ENCODE measurements around the gene CNTNAP2. TPM values are rescaled to one million over a fixed set of nuclear protein-coding genes. Genes with fewer than 3 reads are reported as not detected.

CNTNAP2 gene
- total and polyA plus RNA-seq, 2 donors: 5.1 to 10.3 TPM

DNA sequence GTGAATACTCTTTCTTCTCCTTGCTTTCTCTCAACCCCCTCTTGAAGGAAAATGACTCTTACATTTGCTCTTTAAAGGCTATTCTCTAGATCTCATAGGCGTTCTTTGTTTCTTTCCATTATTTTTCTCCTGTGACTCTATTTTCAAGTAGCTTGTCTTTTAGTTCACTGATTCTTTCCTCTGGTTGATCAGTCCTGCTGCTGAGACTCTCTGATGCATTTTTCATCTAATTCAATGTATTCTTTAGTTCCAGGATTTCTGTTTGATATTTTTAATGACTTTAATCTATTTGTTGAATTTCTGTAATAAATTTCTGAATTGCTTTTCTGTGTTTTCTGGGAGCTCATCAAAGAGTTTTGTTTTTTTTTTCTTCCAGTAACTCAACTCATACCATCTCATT is 397.7 kb downstream of the CNTNAP2 start:
- no peak overlapping the region for H3K27ac ChIP-seq (ENCODE audit: low read depth in 1 of 2, low read length in 1 of 2)
- peaks cover 1 to 11% of the 10 kb centered on the region in 2 donors for H3K9me3 ChIP-seq (ENCODE audit: control insufficient read depth in 2 of 2, insufficient read depth in 1 of 2, low read length in 1 of 2)
- H3K36me3 ChIP-seq (ENCODE audit: control insufficient read depth in 2 of 2, insufficient read depth in 2 of 2, low read length in 1 of 2): no peaks in the 10 kb centered on the region
- no peaks in the 10 kb centered on the region for H3K4me1 ChIP-seq (ENCODE audit: control insufficient read depth in 2 of 2, insufficient read depth in 2 of 2, low read length in 2 of 2)
- DNase-seq (ENCODE audit: low read depth in 6 of 9, low spot score in 9 of 9): no peak
- no peaks in the 10 kb centered on the region for H3K27me3 ChIP-seq (ENCODE audit: control insufficient read depth in 2 of 2, insufficient read depth in 1 of 2, low read length in 1 of 2)
- 99% methylated on average over 1 of the region's 1 CpG for WGBS
- no peak overlapping the region for H3K4me3 ChIP-seq (ENCODE audit: low read length in 2 of 2)

DNA sequence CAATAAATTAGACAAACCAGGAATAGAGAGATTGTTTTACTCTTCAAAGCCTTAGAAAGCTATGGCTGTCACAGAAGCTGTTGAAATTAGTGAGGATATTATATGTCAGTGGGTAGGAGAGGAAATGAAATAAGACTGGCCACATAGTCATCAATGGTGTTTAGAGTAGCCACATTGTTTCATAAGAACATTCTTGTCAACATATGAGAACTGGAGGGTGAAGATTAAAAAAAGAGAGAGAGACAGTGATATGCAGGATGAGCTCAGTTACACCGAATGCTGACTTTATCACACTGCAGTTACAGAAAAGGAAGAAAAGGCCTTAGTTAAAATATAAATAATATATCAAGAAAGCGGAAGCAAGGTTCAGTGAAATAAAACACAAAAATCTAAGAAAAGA is 412.0 kb downstream of the CNTNAP2 start:
- Histone ChIP-seq H3K4me3 (ENCODE audit: low read length in 2 of 2) (no peak overlapping the region), H3K9me3 (ENCODE audit: control insufficient read depth in 2 of 2, insufficient read depth in 1 of 2, low read length in 1 of 2) (no peaks in the 10 kb centered on the region), H3K27ac (ENCODE audit: low read depth in 1 of 2, low read length in 1 of 2) (no peak overlapping the region), H3K4me1 (ENCODE audit: control insufficient read depth in 2 of 2, insufficient read depth in 2 of 2, low read length in 2 of 2) (no peaks in the 10 kb centered on the region), H3K27me3 (ENCODE audit: control insufficient read depth in 2 of 2, insufficient read depth in 1 of 2, low read length in 1 of 2) (no peaks in the 10 kb centered on the region), H3K36me3 (ENCODE audit: control insufficient read depth in 2 of 2, insufficient read depth in 2 of 2, low read length in 1 of 2) (no peaks in the 10 kb centered on the region)
- 69% methylated on average over 2 of the region's 2 CpGs for WGBS
- DNase-seq (ENCODE audit: low read depth in 6 of 9, low spot score in 9 of 9): no peak

DNA sequence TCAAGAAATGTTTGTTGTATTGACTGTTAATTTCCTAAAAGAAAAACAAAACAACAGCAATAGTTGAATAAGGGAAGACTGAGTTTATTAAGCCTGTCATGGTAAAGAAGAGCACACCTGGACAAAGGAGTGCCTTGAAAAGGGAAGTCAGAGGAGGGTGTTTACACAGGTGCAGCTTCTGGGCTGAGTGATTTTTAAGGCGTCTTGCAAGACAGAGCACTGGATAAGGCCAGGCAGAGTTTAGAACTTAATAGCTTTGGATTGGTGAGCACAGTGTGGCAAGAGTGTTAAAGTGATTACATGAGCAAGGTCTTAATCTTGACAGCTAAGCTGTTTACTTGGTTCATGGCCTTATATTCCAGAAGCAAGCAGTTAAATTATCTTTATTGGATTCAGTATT is 423.2 kb downstream of the CNTNAP2 start:
- Histone ChIP-seq H3K27ac (ENCODE audit: low read depth in 1 of 2, low read length in 1 of 2) (no peak overlapping the region), H3K36me3 (ENCODE audit: control insufficient read depth in 2 of 2, insufficient read depth in 2 of 2, low read length in 1 of 2) (no peaks in the 10 kb centered on the region), H3K9me3 (ENCODE audit: control insufficient read depth in 2 of 2, insufficient read depth in 1 of 2, low read length in 1 of 2) (no peaks in the 10 kb centered on the region), H3K4me1 (ENCODE audit: control insufficient read depth in 2 of 2, insufficient read depth in 2 of 2, low read length in 2 of 2) (no peaks in the 10 kb centered on the region), H3K27me3 (ENCODE audit: control insufficient read depth in 2 of 2, insufficient read depth in 1 of 2, low read length in 1 of 2) (no peaks in the 10 kb centered on the region), H3K4me3 (ENCODE audit: low read length in 2 of 2) (no peak overlapping the region)
- WGBS: 59% methylated on average over 1 of the region's 1 CpG
- peak in 1 of 9 donors; percentile 5 for DNase-seq (ENCODE audit: low read depth in 6 of 9, low spot score in 9 of 9)

GRCh38 chr7:146542101-146542500 is 425.5 kb downstream of the CNTNAP2 start:
- Histone ChIP-seq H3K27me3 (ENCODE audit: control insufficient read depth in 2 of 2, insufficient read depth in 1 of 2, low read length in 1 of 2) (no peaks in the 10 kb centered on the region), H3K9me3 (ENCODE audit: control insufficient read depth in 2 of 2, insufficient read depth in 1 of 2, low read length in 1 of 2) (no peaks in the 10 kb centered on the region), H3K27ac (ENCODE audit: low read depth in 1 of 2, low read length in 1 of 2) (no peak overlapping the region), H3K4me3 (ENCODE audit: low read length in 2 of 2) (no peak overlapping the region), H3K36me3 (ENCODE audit: control insufficient read depth in 2 of 2, insufficient read depth in 2 of 2, low read length in 1 of 2) (no peaks in the 10 kb centered on the region), H3K4me1 (ENCODE audit: control insufficient read depth in 2 of 2, insufficient read depth in 2 of 2, low read length in 2 of 2) (no peaks in the 10 kb centered on the region)
- WGBS: 18% methylated on average over 2 of the region's 2 CpGs
- no peak for DNase-seq (ENCODE audit: low read depth in 6 of 9, low spot score in 9 of 9)

GRCh38 chr7:146544748-146545147 is 428.1 kb downstream of the CNTNAP2 start:
- H3K9me3 ChIP-seq (ENCODE audit: control insufficient read depth in 2 of 2, insufficient read depth in 1 of 2, low read length in 1 of 2): no peaks in the 10 kb centered on the region
- no peak overlapping the region for H3K27ac ChIP-seq (ENCODE audit: low read depth in 1 of 2, low read length in 1 of 2)
- H3K4me3 ChIP-seq (ENCODE audit: low read length in 2 of 2): no peak overlapping the region
- WGBS: 49% methylated on average over 2 of the region's 2 CpGs
- H3K36me3 ChIP-seq (ENCODE audit: control insufficient read depth in 2 of 2, insufficient read depth in 2 of 2, low read length in 1 of 2): no peaks in the 10 kb centered on the region
- no peaks in the 10 kb centered on the region for H3K27me3 ChIP-seq (ENCODE audit: control insufficient read depth in 2 of 2, insufficient read depth in 1 of 2, low read length in 1 of 2)
- H3K4me1 ChIP-seq (ENCODE audit: control insufficient read depth in 2 of 2, insufficient read depth in 2 of 2, low read length in 2 of 2): no peaks in the 10 kb centered on the region
- DNase-seq (ENCODE audit: low read depth in 6 of 9, low spot score in 9 of 9): no peak

DNA sequence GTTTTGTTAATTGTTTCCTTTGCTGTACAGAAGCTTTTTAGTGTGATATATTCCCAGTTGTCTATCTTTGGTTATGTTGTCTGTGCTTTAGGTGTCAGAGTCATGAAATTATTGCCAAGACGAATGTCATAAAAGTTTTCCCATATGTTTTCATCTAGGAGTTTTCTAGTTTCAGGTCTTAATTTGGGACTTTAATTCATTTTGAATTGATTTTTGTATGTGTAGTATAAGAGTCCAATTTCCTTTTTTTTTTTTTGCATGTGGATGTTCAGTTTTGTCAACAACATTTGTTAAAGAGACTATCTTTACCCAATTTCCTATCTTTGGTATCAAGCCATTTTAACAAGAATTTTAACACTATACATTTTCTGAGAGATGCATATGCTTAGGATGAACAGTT is 432.2 kb downstream of the CNTNAP2 start:
- H3K4me3 ChIP-seq (ENCODE audit: low read length in 2 of 2): no peak overlapping the region
- no peaks in the 10 kb centered on the region for H3K9me3 ChIP-seq (ENCODE audit: control insufficient read depth in 2 of 2, insufficient read depth in 1 of 2, low read length in 1 of 2)
- no peak overlapping the region for H3K27ac ChIP-seq (ENCODE audit: low read depth in 1 of 2, low read length in 1 of 2)
- H3K27me3 ChIP-seq (ENCODE audit: control insufficient read depth in 2 of 2, insufficient read depth in 1 of 2, low read length in 1 of 2): no peaks in the 10 kb centered on the region
- no peak for DNase-seq (ENCODE audit: low read depth in 6 of 9, low spot score in 9 of 9)
- no peaks in the 10 kb centered on the region for H3K4me1 ChIP-seq (ENCODE audit: control insufficient read depth in 2 of 2, insufficient read depth in 2 of 2, low read length in 2 of 2)
- WGBS: 93% methylated on average over 1 of the region's 1 CpG
- H3K36me3 ChIP-seq (ENCODE audit: control insufficient read depth in 2 of 2, insufficient read depth in 2 of 2, low read length in 1 of 2): no peaks in the 10 kb centered on the region

GRCh38 chr7:146554556-146554955 is 438.0 kb downstream of the CNTNAP2 start:
- no peaks in the 10 kb centered on the region for H3K4me1 ChIP-seq (ENCODE audit: control insufficient read depth in 2 of 2, insufficient read depth in 2 of 2, low read length in 2 of 2)
- DNase-seq (ENCODE audit: low read depth in 6 of 9, low spot score in 9 of 9): no peak
- 93% methylated on average over 6 of the region's 6 CpGs for WGBS

GRCh38 chr7:146557971-146558469 is 441.4 kb downstream of the CNTNAP2 start:
- H3K4me3 ChIP-seq (ENCODE audit: low read length in 2 of 2): no peak overlapping the region
- 89% methylated on average over 4 of the region's 4 CpGs for WGBS
- H3K27me3 ChIP-seq (ENCODE audit: control insufficient read depth in 2 of 2, insufficient read depth in 1 of 2, low read length in 1 of 2): no peaks in the 10 kb centered on the region
- no peaks in the 10 kb centered on the region for H3K36me3 ChIP-seq (ENCODE audit: control insufficient read depth in 2 of 2, insufficient read depth in 2 of 2, low read length in 1 of 2)
- H3K4me1 ChIP-seq (ENCODE audit: control insufficient read depth in 2 of 2, insufficient read depth in 2 of 2, low read length in 2 of 2): no peaks in the 10 kb centered on the region
- DNase-seq (ENCODE audit: low read depth in 6 of 9, low spot score in 9 of 9): no peak
- no peak overlapping the region for H3K27ac ChIP-seq (ENCODE audit: low read depth in 1 of 2, low read length in 1 of 2)
- no peaks in the 10 kb centered on the region for H3K9me3 ChIP-seq (ENCODE audit: control insufficient read depth in 2 of 2, insufficient read depth in 1 of 2, low read length in 1 of 2)

More at GRCh38 chr7:146554556-146554955, 438.0 kb downstream of the CNTNAP2 start:
- H3K36me3 ChIP-seq (ENCODE audit: control insufficient read depth in 2 of 2, insufficient read depth in 2 of 2, low read length in 1 of 2): no peaks in the 10 kb centered on the region
- no peaks in the 10 kb centered on the region for H3K9me3 ChIP-seq (ENCODE audit: control insufficient read depth in 2 of 2, insufficient read depth in 1 of 2, low read length in 1 of 2)
- H3K27me3 ChIP-seq (ENCODE audit: control insufficient read depth in 2 of 2, insufficient read depth in 1 of 2, low read length in 1 of 2): no peaks in the 10 kb centered on the region
- no peak overlapping the region for H3K4me3 ChIP-seq (ENCODE audit: low read length in 2 of 2)
- H3K27ac ChIP-seq (ENCODE audit: low read depth in 1 of 2, low read length in 1 of 2): no peak overlapping the region

- H3K27ac ChIP-seq (ENCODE audit: low read depth in 1 of 2, low read length in 1 of 2): no peak overlapping the region
- DNase-seq (ENCODE audit: low read depth in 6 of 9, low spot score in 9 of 9): no peak
- no peaks in the 10 kb centered on the region for H3K9me3 ChIP-seq (ENCODE audit: control insufficient read depth in 2 of 2, insufficient read depth in 1 of 2, low read length in 1 of 2)
- no peak overlapping the region for H3K4me3 ChIP-seq (ENCODE audit: low read length in 2 of 2)
- no peaks in the 10 kb centered on the region for H3K4me1 ChIP-seq (ENCODE audit: control insufficient read depth in 2 of 2, insufficient read depth in 2 of 2, low read length in 2 of 2)
- H3K36me3 ChIP-seq (ENCODE audit: control insufficient read depth in 2 of 2, insufficient read depth in 2 of 2, low read length in 1 of 2): no peaks in the 10 kb centered on the region
- WGBS: 97% methylated on average over 3 of the region's 3 CpGs
- H3K27me3 ChIP-seq (ENCODE audit: control insufficient read depth in 2 of 2, insufficient read depth in 1 of 2, low read length in 1 of 2): no peaks in the 10 kb centered on the region
Measured at GRCh38 chr7:146565872-146566271, 449.3 kb downstream of the CNTNAP2 start.

DNA sequence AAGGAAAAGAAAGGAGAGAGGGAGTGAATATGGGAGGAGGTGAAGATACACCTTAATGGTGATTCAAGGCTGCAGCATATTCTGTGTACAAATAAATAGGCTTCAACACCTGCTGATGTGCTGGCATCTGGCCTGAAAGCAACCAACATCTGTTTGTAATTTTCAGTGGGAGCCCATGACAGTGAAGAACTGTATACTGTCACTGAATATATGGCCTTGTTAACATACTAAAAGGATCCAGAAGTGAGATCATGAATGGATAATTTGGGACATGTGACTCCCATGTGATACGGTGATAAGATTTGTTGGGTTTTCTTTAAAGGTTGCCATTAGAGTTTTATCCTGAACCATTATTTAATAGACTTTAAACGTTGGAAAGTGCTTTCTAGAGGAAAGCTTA is 459.3 kb downstream of the CNTNAP2 start:
- H3K27me3 ChIP-seq (ENCODE audit: control insufficient read depth in 2 of 2, insufficient read depth in 1 of 2, low read length in 1 of 2): no peaks in the 10 kb centered on the region
- no peak overlapping the region for H3K4me3 ChIP-seq (ENCODE audit: low read length in 2 of 2)
- H3K4me1 ChIP-seq (ENCODE audit: control insufficient read depth in 2 of 2, insufficient read depth in 2 of 2, low read length in 2 of 2): no peaks in the 10 kb centered on the region
- H3K9me3 ChIP-seq (ENCODE audit: control insufficient read depth in 2 of 2, insufficient read depth in 1 of 2, low read length in 1 of 2): no peaks in the 10 kb centered on the region
- no peaks in the 10 kb centered on the region for H3K36me3 ChIP-seq (ENCODE audit: control insufficient read depth in 2 of 2, insufficient read depth in 2 of 2, low read length in 1 of 2)
- no peak for DNase-seq (ENCODE audit: low read depth in 6 of 9, low spot score in 9 of 9)
- 43% methylated on average over 2 of the region's 2 CpGs for WGBS
- no peak overlapping the region for H3K27ac ChIP-seq (ENCODE audit: low read depth in 1 of 2, low read length in 1 of 2)
